ENCODE measurements around the gene TDRKH. TPM values are rescaled to one million over a fixed set of nuclear protein-coding genes. Genes with fewer than 3 reads are reported as not detected.

TDRKH gene, protein sequence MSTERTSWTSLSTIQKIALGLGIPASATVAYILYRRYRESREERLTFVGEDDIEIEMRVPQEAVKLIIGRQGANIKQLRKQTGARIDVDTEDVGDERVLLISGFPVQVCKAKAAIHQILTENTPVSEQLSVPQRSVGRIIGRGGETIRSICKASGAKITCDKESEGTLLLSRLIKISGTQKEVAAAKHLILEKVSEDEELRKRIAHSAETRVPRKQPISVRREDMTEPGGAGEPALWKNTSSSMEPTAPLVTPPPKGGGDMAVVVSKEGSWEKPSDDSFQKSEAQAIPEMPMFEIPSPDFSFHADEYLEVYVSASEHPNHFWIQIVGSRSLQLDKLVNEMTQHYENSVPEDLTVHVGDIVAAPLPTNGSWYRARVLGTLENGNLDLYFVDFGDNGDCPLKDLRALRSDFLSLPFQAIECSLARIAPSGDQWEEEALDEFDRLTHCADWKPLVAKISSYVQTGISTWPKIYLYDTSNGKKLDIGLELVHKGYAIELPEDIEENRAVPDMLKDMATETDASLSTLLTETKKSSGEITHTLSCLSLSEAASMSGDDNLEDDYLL
- total RNA-seq (2022) (20.2 and 25.7 TPM in 2 replicates), Bru-seq, nascent RNA (percentile 53 among the genes with signal in this experiment), BruChase-seq, experiment 1, labeled RNA remaining after a 6-hour chase (percentile 62 among the genes with signal in this experiment), BruChase-seq, experiment 2, labeled RNA remaining after a 2-hour chase (percentile 58 among the genes with signal in this experiment)
- long read RNA-seq, partial matches to known transcripts = 0 of 20 reads
- long read RNA-seq, other reads (novel, unspliced or antisense) = 13 of 20 reads

DNA sequence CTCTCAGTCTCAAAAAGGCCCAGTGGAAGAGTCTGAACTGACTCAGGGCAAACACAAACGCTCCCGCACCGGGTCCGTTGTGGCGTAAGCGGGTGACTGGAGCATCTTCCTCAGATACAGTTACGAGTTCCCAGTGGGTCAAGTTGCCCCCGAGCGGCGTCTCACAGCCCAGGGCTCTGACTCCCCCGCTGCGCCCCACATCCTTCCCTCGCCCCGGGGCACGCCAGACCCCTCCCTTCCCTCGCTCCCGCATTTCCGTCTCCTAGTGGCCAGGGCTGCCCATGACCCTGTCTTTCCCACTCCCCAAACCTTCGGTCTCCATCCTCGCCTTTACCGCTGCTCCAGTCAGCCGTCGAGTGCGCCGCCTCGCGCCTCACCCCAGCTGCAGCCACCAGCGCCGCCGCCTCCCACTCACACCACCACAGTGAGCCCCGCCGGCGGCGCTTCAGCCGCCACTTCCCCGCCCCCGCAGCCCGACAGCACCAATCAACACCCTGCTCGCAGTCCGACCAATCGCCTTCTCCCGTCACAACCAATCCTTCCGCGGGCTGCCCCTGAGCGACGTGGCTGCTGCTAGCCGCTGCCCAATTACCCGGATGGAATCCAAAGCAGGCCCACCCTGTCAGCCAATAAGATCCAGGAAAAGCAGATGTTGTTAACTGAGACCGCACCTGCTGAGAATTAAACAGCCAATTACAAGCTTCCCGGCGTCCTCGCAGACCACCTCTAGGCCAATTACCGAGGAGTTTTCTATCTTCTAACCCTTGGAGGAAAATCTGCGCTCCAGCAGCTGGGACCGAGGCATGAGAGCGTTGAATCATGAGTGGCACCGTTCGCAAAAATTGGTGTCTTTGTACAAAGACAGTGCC is at the start of gene TDRKH:
TDRKH (minus strand) TSS at position 430 of the 869 bp plus-strand sequence. CDS start 7,478 bp downstream, outside the sequence.
- DNase-seq = peak; percentile 99
- peak within 1 kb of the TSS; percentile 82 for H3K27ac Mint-ChIP-seq (ENCODE audit: unreplicated experiment)
- TF ChIP-seq, protein P1, sequence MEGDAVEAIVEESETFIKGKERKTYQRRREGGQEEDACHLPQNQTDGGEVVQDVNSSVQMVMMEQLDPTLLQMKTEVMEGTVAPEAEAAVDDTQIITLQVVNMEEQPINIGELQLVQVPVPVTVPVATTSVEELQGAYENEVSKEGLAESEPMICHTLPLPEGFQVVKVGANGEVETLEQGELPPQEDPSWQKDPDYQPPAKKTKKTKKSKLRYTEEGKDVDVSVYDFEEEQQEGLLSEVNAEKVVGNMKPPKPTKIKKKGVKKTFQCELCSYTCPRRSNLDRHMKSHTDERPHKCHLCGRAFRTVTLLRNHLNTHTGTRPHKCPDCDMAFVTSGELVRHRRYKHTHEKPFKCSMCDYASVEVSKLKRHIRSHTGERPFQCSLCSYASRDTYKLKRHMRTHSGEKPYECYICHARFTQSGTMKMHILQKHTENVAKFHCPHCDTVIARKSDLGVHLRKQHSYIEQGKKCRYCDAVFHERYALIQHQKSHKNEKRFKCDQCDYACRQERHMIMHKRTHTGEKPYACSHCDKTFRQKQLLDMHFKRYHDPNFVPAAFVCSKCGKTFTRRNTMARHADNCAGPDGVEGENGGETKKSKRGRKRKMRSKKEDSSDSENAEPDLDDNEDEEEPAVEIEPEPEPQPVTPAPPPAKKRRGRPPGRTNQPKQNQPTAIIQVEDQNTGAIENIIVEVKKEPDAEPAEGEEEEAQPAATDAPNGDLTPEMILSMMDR (IDR thresholded peaks at IDR 0.05; ENCODE audit: unreplicated experiment) = peak; percentile 33
- no peaks in the 10 kb centered on the region for H3K9me3 Mint-ChIP-seq (ENCODE audit: low read depth, unreplicated experiment)
- BruUV-seq (replicated peaks) = no TSS peak
- H3K36me3 Mint-ChIP-seq (ENCODE audit: insufficient read depth, unreplicated experiment) = peaks cover 22% of the 10 kb centered on the region
- peak within 1 kb of the TSS; percentile 91 for H3K4me3 Mint-ChIP-seq (ENCODE audit: low read depth, unreplicated experiment)
- no peaks in the 10 kb centered on the region for H3K4me1 Mint-ChIP-seq (ENCODE audit: low read depth, unreplicated experiment)
- intact Hi-C loops (cut with micrococcal nuclease; ENCODE audit: unreplicated experiment) = loop anchor here (2.0 kb wide), 1 partner anchor 46 kb away; no protein-coding TSS in a partner anchor
- no peaks in the 10 kb centered on the region for H3K27me3 Mint-ChIP-seq (ENCODE audit: unreplicated experiment)
- CTCF ChIA-PET = interaction anchor here (0.8 to 1.5 kb wide), 2 partner anchors 27 to 30 kb away, joined by 3 read pairs; partner anchors contain the start of gene MRPL9

DNA sequence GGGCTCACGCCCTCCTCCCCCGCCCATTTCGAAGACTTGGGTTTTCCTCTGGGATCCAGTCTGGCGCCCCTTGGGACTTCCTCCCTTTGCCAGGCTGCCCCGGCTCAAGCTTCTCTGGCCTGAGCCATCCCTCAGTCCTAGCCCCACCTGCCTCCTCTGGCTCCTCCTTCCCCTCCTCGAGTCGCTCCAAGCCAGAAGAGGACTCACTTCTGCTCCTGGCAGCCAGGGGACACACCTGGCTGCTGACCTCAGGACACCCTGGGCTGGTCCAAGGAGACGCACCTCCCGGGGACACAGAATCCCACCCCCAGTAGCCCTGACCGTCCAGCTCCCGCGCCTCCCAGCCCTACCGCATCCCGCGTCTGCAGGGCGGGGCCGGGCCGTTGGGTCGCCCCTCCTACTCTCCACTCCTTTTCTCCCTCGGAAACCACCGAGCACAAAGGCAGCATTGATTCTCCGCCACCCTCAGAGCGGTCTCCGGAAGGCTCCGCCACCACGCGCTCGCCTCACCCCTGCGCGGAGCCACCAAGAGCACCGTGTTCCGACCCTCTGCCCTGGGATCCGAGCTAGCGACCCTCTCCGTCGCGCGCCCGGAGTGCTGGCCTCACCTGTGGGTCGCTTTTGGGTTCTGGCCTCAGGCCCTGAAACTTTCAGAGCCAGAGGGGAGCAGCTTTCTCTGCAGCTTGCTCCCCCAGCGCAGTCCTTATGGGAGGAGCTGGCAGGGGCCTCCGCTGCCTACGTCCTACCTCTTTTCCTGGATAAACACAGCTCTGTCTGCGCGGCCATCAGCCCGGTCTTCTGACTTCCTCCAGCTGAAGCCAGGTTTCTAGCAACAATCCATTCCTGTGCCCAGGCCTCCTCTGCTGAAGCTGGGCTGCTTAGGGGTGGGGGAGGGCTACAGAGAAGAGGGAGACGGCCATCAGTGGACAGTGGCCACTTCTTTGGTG is 49.4 kb upstream of the TDRKH start, which contains the start of gene C2CD4D:
C2CD4D (minus strand) TSS at position 364 of the 947 bp plus-strand sequence. CDS start 831 bp downstream, outside the sequence.
- Mint-ChIP-seq H3K36me3 (ENCODE audit: insufficient read depth, unreplicated experiment) (peaks cover 34% of the 10 kb centered on the region), H3K4me3 (ENCODE audit: low read depth, unreplicated experiment) (peak within 1 kb of the TSS; percentile 91), H3K27ac (ENCODE audit: unreplicated experiment) (peak within 1 kb of the TSS; percentile 98), H3K9me3 (ENCODE audit: low read depth, unreplicated experiment) (peaks cover under 1% of the 10 kb centered on the region), H3K27me3 (ENCODE audit: unreplicated experiment) (no peaks in the 10 kb centered on the region), H3K4me1 (ENCODE audit: low read depth, unreplicated experiment) (peaks cover 51% of the 10 kb centered on the region)
- DNase-seq = peak; percentile 96
- TF ChIP-seq, protein P1 (IDR thresholded peaks at IDR 0.05; ENCODE audit: unreplicated experiment) = no peak
- CTCF ChIA-PET = interaction anchor here (0.5 to 2.5 kb wide), 11 partner anchors 9 to 246 kb away, joined by 3 to 7 read pairs (median 4); partner anchors contain the start of genes SNX27 and THEM4
- intact Hi-C loops (cut with micrococcal nuclease; ENCODE audit: unreplicated experiment) = loop anchor here (5.0 to 10.0 kb wide), 3 partner anchors 222 to 645 kb away; partner anchors contain the start of genes PIP5K1A and VPS72
- BruUV-seq (replicated peaks) = no TSS peak

DNA sequence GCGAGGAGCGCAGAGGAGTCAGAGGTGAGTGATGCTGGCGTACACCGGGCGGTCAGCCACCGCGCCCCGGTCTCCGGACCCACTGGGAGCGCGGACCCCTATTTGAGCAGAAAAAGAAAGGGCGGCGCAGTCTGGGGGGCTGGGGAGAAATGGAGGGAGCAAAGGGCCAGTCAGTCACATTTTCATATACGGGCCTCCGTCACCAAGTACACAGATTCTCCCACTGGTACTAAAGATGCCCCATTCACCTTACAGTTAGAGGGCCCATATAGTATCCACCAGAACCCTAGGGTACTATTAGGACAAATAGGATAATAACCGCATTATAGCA is 48.7 kb upstream of the TDRKH start:
- H3K4me3 Mint-ChIP-seq (ENCODE audit: low read depth, unreplicated experiment) = peak overlapping the region; percentile 91
- CTCF ChIA-PET = interaction anchor here (0.5 to 2.5 kb wide), 7 partner anchors 9 to 245 kb away, joined by 3 to 7 read pairs (median 5); no protein-coding TSS in a partner anchor
- TF ChIP-seq, protein P1 (IDR thresholded peaks at IDR 0.05; ENCODE audit: unreplicated experiment) = no peak
- peaks cover 34% of the 10 kb centered on the region for H3K36me3 Mint-ChIP-seq (ENCODE audit: insufficient read depth, unreplicated experiment)
- intact Hi-C loops (cut with micrococcal nuclease; ENCODE audit: unreplicated experiment) = loop anchor here (5.0 to 10.0 kb wide), 3 partner anchors 222 to 644 kb away; partner anchors contain the start of genes PIP5K1A and VPS72
- H3K27ac Mint-ChIP-seq (ENCODE audit: unreplicated experiment) = peak overlapping the region; percentile 98
- H3K4me1 Mint-ChIP-seq (ENCODE audit: low read depth, unreplicated experiment) = peaks cover 51% of the 10 kb centered on the region
- no peaks in the 10 kb centered on the region for H3K27me3 Mint-ChIP-seq (ENCODE audit: unreplicated experiment)
- DNase-seq = no peak
- no TSS peak for BruUV-seq (replicated peaks)
- no peaks in the 10 kb centered on the region for H3K9me3 Mint-ChIP-seq (ENCODE audit: low read depth, unreplicated experiment)

Data from Calu3 (cell line).